ENCODE results near the gene FSTL3.

The FSTL3 gene

DNA sequence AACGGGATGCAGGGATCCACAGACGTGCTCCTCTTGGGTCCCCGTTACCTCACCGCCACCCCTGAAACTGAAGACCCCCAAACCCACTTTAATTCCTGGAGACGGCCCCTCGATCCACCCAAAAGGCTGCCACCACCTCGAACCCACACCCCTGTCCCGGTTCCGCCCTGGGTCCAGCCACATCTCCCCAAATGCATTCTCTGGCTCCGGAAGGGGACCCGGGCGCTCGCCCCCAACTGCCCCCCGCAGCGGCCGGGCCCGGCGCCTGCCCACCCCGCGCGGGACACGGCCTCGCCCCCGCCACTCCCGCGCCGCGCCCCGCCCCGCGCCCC lies 219 bp upstream of the FSTL3 start:
- no peak for DNase-seq (ENCODE audit: insufficient read length, low spot score)
- TF ChIP-seq, protein P1, sequence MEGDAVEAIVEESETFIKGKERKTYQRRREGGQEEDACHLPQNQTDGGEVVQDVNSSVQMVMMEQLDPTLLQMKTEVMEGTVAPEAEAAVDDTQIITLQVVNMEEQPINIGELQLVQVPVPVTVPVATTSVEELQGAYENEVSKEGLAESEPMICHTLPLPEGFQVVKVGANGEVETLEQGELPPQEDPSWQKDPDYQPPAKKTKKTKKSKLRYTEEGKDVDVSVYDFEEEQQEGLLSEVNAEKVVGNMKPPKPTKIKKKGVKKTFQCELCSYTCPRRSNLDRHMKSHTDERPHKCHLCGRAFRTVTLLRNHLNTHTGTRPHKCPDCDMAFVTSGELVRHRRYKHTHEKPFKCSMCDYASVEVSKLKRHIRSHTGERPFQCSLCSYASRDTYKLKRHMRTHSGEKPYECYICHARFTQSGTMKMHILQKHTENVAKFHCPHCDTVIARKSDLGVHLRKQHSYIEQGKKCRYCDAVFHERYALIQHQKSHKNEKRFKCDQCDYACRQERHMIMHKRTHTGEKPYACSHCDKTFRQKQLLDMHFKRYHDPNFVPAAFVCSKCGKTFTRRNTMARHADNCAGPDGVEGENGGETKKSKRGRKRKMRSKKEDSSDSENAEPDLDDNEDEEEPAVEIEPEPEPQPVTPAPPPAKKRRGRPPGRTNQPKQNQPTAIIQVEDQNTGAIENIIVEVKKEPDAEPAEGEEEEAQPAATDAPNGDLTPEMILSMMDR (IDR thresholded peaks at IDR 0.05; ENCODE audit: insufficient read depth, missing control alignments): no peak
- FAIRE-seq: no peak

- no peak for DNase-seq (ENCODE audit: insufficient read length, low spot score)
- TF ChIP-seq, protein P1 (IDR thresholded peaks at IDR 0.05; ENCODE audit: insufficient read depth, missing control alignments): no peak
- no peak for FAIRE-seq
Measured at GRCh38 chr19:677201-677600, 1.0 kb downstream of the FSTL3 start.

DNA sequence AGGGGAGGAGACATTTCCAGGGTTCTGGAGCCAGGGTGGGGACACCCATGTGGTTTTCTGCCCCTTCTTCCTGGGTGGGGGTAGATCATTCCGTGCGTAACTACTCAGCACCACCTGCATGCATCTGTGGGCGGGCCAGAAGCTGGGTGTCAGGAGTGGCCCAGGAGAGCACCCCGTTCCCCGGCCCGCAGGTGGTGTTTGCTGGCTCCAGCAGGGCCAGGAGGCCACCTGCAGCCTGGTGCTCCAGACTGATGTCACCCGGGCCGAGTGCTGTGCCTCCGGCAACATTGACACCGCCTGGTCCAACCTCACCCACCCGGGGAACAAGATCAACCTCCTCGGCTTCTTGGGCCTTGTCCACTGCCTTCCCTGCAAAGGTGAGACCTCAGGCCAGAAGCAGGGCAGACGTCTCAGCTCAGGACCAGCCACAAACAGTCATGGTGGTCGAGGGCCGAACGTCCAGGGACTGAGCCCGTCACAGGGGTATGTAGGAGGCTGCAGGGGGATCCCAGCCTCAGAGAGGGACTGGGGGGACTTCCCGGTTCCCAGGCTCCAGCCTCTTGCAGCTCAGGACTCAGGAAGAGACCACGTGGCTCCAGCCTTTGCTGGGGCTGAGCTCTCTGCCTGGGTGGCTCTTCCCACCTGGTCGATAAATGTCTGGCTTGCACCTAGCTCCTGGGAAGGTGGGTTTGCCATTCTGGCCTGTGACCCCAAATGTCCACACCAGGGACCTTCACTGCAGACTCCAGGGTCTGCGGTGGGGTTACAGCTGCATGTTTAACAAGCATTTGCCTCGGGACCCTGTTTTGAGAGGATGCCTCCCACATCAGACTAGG lies 1.6 kb downstream of the FSTL3 start:
- DNase-seq (ENCODE audit: insufficient read length, low spot score) (no peak), FAIRE-seq (no peak)
- TF ChIP-seq, protein P1 (IDR thresholded peaks at IDR 0.05; ENCODE audit: insufficient read depth, missing control alignments): no peak

DNA sequence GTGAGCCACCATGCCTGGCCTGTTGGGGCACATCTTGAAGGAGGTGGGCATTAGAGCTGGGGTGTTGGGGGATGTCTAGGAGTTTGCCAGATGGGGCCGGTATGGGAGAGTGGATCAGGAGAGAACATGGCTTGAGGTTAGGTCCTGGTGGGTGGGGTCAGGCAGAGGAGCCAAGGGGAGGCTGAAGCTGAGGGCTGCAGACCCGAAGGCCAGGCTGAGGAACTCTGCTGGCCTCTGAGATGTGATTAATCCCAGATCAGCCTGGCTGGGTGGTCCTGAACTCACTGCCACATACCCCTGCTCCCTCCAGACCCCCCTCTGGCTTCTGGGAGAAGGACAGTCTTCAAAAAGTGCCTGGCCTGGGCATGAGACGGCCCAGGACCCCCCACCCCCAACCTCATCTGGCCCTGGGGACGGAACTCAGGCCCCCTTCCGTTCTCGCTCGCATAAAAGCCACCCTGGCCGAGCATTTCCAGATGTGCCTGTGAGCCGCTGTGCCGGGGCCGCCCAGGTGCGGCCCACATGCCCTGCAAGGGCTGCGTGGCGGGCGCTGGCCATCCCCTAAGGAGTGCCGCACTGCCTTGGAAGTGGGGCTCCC lies 2.7 kb downstream of the FSTL3 start:
- DNase-seq (ENCODE audit: insufficient read length, low spot score) (no peak), FAIRE-seq (no peak)
- TF ChIP-seq, protein P1 (IDR thresholded peaks at IDR 0.05; ENCODE audit: insufficient read depth, missing control alignments): no peak

DNA sequence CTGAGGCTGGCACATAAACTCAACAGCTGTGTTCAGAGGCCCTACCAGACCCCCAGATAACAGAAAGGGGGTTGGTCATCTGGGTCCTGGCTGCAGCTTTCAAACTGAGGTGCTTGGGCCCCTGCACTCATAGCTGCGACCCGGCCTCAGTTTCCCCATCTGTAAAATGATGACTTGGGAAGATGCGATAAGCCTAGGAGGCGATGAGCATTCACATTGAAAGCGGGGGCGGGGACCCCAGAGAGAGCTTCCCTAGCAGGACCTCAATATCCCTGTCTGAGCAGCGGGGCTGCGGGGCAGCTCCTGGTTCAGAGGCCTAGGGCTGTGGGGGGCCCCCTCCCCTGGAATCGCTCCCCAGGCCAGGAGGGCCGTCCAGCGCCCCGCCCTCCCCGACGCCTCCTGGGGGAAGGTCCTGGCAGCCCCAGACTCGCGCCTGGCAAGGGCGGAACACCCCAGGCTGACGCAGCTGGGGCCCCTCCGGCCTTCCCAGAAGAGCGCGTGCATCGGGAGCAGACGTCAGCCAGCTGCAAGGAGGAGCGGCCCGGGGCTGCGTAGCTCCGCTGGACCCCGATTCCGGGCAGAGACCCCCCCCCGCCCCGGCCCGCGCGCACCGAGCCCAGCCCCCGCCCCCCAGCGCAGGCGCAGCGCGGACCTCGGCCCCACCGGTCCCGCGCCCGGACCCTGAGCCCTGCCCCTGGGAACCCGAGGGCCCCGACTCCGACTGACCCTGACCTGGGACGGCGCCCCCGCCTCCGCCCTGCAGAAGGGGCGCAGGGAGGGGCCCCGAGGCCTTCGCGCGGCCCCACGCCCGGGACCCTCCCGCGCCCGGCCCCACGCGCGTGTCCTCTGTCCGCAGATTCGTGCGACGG lies 3.5 kb downstream of the FSTL3 start:
- FAIRE-seq (no peak), DNase-seq (ENCODE audit: insufficient read length, low spot score) (no peak)
- TF ChIP-seq, protein P1 (IDR thresholded peaks at IDR 0.05; ENCODE audit: insufficient read depth, missing control alignments): no peak

GRCh38 chr19:680287-681028 lies 4.3 kb downstream of the FSTL3 start:
- peak; percentile 97 for DNase-seq (ENCODE audit: insufficient read length, low spot score)
- TF ChIP-seq, protein P1 (IDR thresholded peaks at IDR 0.05; ENCODE audit: insufficient read depth, missing control alignments): peak; percentile 36
- FAIRE-seq: no peak
